Natural killer cell (primary cell): ENCODE data around the gene UBAC2. TPM values are rescaled to one million over a fixed set of nuclear protein-coding genes. Genes with fewer than 3 reads are reported as not detected.
A peak's percentile ranks its signal among the peaks of the same experiment; 100 is the strongest.

Source experiments
- ATAC-seq, 3 donors: fragments of 150-1000 bp in 2 of 3; fragments of 200-7000 bp in 1 of 3; cut with Tn5 transposase; 1 replicate in 1 of 3; 2 replicates in 2 of 3; pipeline ENCODE4 v1.10.0; 2021; ENCODE audit warnings: mild to moderate bottlenecking in 2 of 3, moderate library complexity in 2 of 3
- DNase-seq, 2 donors: peaks; one replicate each; pipeline versions ENCODE4 v3.0.0 to v3.0.0-alpha.2; 2013 to 2021; ENCODE audit warnings: mixed read lengths in 1 of 2
- H3K27ac ChIP-seq: one replicate; pipeline ENCODE4 v1.5.1; 2013; ENCODE audit warnings: mild to moderate bottlenecking, low read length
- H3K27me3 ChIP-seq: one replicate; pipeline ENCODE4 v1.6.1; 2013; ENCODE audit warnings: low read length; ENCODE audit not compliant: control insufficient read depth, insufficient read depth
- H3K36me3 ChIP-seq: one replicate; pipeline ENCODE4 v1.6.1; 2013; ENCODE audit warnings: low read length; ENCODE audit not compliant: control insufficient read depth, insufficient read depth
- H3K4me1 ChIP-seq: one replicate; pipeline ENCODE4 v1.6.1; 2013; ENCODE audit warnings: low read length; ENCODE audit not compliant: control insufficient read depth, insufficient read depth
- H3K4me3 ChIP-seq: one replicate; pipeline ENCODE4 v1.5.1; 2013; ENCODE audit warnings: low read length
- H3K9me3 ChIP-seq: one replicate; pipeline ENCODE4 v1.6.1; 2013; ENCODE audit warnings: low read length; ENCODE audit not compliant: control insufficient read depth, insufficient read depth
- H3K27ac Mint-ChIP-seq, 2 donors: one replicate each; pipeline ENCODE4 v1.8.0; 2022; ENCODE audit warnings: mild to moderate bottlenecking in 2 of 2, mixed read lengths in 2 of 2, moderate library complexity in 1 of 2
- H3K27me3 Mint-ChIP-seq, 2 donors: one replicate each; pipeline ENCODE4 v1.8.0; 2022; ENCODE audit warnings: low read depth in 2 of 2, mixed read lengths in 2 of 2
- H3K36me3 Mint-ChIP-seq: one replicate; pipeline ENCODE4 v1.8.0; 2022; ENCODE audit warnings: mixed read lengths
- H3K4me1 Mint-ChIP-seq, 2 donors: one replicate each; pipeline ENCODE4 v1.8.0; 2022; ENCODE audit warnings: mixed read lengths in 2 of 2
- H3K4me3 Mint-ChIP-seq: one replicate; pipeline ENCODE4 v1.8.0; 2022; ENCODE audit warnings: mild to moderate bottlenecking, moderate library complexity, mixed read lengths
- H3K9me3 Mint-ChIP-seq, 2 donors: one replicate each; pipeline ENCODE4 v1.8.0; 2022; ENCODE audit warnings: mixed read lengths in 2 of 2
- CTCF ChIP-seq: fragments of 200-600 bp; IDR thresholded peaks from one replicate; pipeline ENCODE4 v1.8.0; 2022; ENCODE audit warnings: antibody characterized with exemption
- WGBS: methylation state at CpG from one replicate; pipeline ENCODE4 v1.1.7; 2013; ENCODE audit warnings: missing lambda C conversion rate; ENCODE audit not compliant: insufficient coverage; 5-methylcytosine and 5-hydroxymethylcytosine counted together
- intact Hi-C: fragments of 100-400 bp; cut with micrococcal nuclease; formaldehyde crosslinking; loops from one replicate; pipeline ENCODE4 v1.14.2; 2022
- total RNA-seq, 4 donors: library from RNA; stranded (reverse); fragments of 120-200 nt in 1 of 4; gene quantifications; one replicate each; pipeline versions ENCODE4 v1.2.3 to v1.2.4, GENCODE V29; 2013 to 2022

Gene UBAC2
- total RNA-seq, 3 donors from 2014 or later (not counting 1 experiment from before 2014, with no cell fraction given): 50.6 to 59.1 (median 56.4) TPM

- Mint-ChIP-seq H3K27ac (peak overlapping the region; percentile 87 to 88), H3K36me3 (no peaks in the 10 kb centered on the region), H3K4me1 (peaks cover 51% of the 10 kb centered on the region in 2 donors), H3K4me3 (peak overlapping the region; percentile 75), H3K9me3 (no peaks in the 10 kb centered on the region), H3K27me3 (peaks cover 0 to 3% of the 10 kb centered on the region in 2 donors)
- Histone ChIP-seq H3K9me3 (no peaks in the 10 kb centered on the region), H3K27ac (peak overlapping the region; percentile 72), H3K4me1 (peaks cover 87% of the 10 kb centered on the region), H3K4me3 (no peak overlapping the region), H3K27me3 (no peaks in the 10 kb centered on the region), H3K36me3 (peaks cover 22% of the 10 kb centered on the region)
- TF ChIP-seq CTCF: no peak
- intact Hi-C loops: loop anchor here (2.0 to 5.0 kb wide), 3 partner anchors 20 to 110 kb away; no protein-coding TSS in a partner anchor
- WGBS: 16% methylated on average over 9 of the region's 9 CpGs
- ATAC-seq: peak in 2 of 3 donors; percentile 10 to 39
- DNase-seq: peak in 1 of 2 donors; percentile 69
Observed at GRCh38 chr13:99382428-99383133, 181.9 kb downstream of the UBAC2 start.

GRCh38 chr13:99383511-99383921 is 182.9 kb downstream of the UBAC2 start:
- H3K27ac Mint-ChIP-seq: peak overlapping the region; percentile 87 to 88
- no peak overlapping the region for H3K4me3 ChIP-seq
- TF ChIP-seq CTCF: no peak
- intact Hi-C loops: loop anchor here (2.0 to 5.0 kb wide), 3 partner anchors 19 to 111 kb away; no protein-coding TSS in a partner anchor
- DNase-seq (peak in 1 of 2 donors; percentile 57), ATAC-seq (no peak)
- H3K4me1 Mint-ChIP-seq: peaks cover 53 to 58% of the 10 kb centered on the region in 2 donors
- H3K36me3 ChIP-seq: peaks cover 17% of the 10 kb centered on the region
- no peaks in the 10 kb centered on the region for H3K27me3 ChIP-seq
- H3K27ac ChIP-seq: peak overlapping the region; percentile 72
- H3K4me1 ChIP-seq: peaks cover 85% of the 10 kb centered on the region
- no peaks in the 10 kb centered on the region for H3K9me3 Mint-ChIP-seq
- no peaks in the 10 kb centered on the region for H3K36me3 Mint-ChIP-seq
- H3K9me3 ChIP-seq: no peaks in the 10 kb centered on the region
- H3K4me3 Mint-ChIP-seq: peak overlapping the region; percentile 59
- peaks cover 0 to 3% of the 10 kb centered on the region in 2 donors for H3K27me3 Mint-ChIP-seq
- WGBS: 94% methylated on average over 10 of the region's 11 CpGs

- Mint-ChIP-seq H3K4me1 (peaks cover 53 to 59% of the 10 kb centered on the region in 2 donors), H3K27me3 (peaks cover 0 to 3% of the 10 kb centered on the region in 2 donors), H3K27ac (peak overlapping the region in 1 of 2 donors; percentile 88), H3K36me3 (no peaks in the 10 kb centered on the region), H3K4me3 (no peak overlapping the region), H3K9me3 (no peaks in the 10 kb centered on the region)
- Histone ChIP-seq H3K27me3 (no peaks in the 10 kb centered on the region), H3K4me3 (no peak overlapping the region), H3K4me1 (peaks cover 80% of the 10 kb centered on the region), H3K27ac (peak overlapping the region; percentile 72), H3K9me3 (no peaks in the 10 kb centered on the region), H3K36me3 (peaks cover 14% of the 10 kb centered on the region)
- no peak for ATAC-seq
- intact Hi-C loops: loop anchor here (2.0 to 5.0 kb wide), 3 partner anchors 19 to 112 kb away; no protein-coding TSS in a partner anchor
- DNase-seq: peak in 1 of 2 donors; percentile 57
- 79% methylated on average over 3 of the region's 5 CpGs for WGBS
- no peak for TF ChIP-seq CTCF
Observed at GRCh38 chr13:99383946-99384345, 183.3 kb downstream of the UBAC2 start.
